NK-92 (cell line): ENCODE measurements around the gene RAB11FIP4.
A peak's percentile ranks its signal among the peaks of the same experiment; 100 is the strongest.

Source experiments
- DNase-seq: peaks from one replicate; lab custom pipeline; 2025; ENCODE audit not compliant: unreplicated experiment; lab: John Stamatoyannopoulos, UW

RAB11FIP4 gene

GRCh38 chr17:31481783-31482081 is 90.3 kb downstream of the RAB11FIP4 start:
- DNase-seq: no peak

- DNase-seq: no peak
Observed at GRCh38 chr17:31484821-31485220, 93.3 kb downstream of the RAB11FIP4 start.

- DNase-seq: no peak
Observed at GRCh38 chr17:31486351-31487062, 95.0 kb downstream of the RAB11FIP4 start.

GRCh38 chr17:31487063-31487647 is 95.7 kb downstream of the RAB11FIP4 start:
- DNase-seq: no peak

- DNase-seq: peak; percentile 85
Observed at GRCh38 chr17:31487648-31488263, 96.3 kb downstream of the RAB11FIP4 start.

GRCh38 chr17:31488264-31488981 is 96.9 kb downstream of the RAB11FIP4 start:
- DNase-seq: no peak

- no peak for DNase-seq
Observed at GRCh38 chr17:31488982-31489294, 97.5 kb downstream of the RAB11FIP4 start.

GRCh38 chr17:31489295-31490018 is 98.0 kb downstream of the RAB11FIP4 start:
- DNase-seq: no peak

GRCh38 chr17:31490019-31490650 is 98.7 kb downstream of the RAB11FIP4 start:
- no peak for DNase-seq

- DNase-seq: no peak
Observed at GRCh38 chr17:31490671-31491375, 99.3 kb downstream of the RAB11FIP4 start.

GRCh38 chr17:31491376-31492131 is 100.1 kb downstream of the RAB11FIP4 start:
- DNase-seq: no peak

- no peak for DNase-seq
Observed at GRCh38 chr17:31492206-31492605, 100.7 kb downstream of the RAB11FIP4 start.

- no peak for DNase-seq
Observed at GRCh38 chr17:31492880-31493655, 101.6 kb downstream of the RAB11FIP4 start.

GRCh38 chr17:31493656-31494155 is 102.2 kb downstream of the RAB11FIP4 start:
- no peak for DNase-seq

- no peak for DNase-seq
Observed at GRCh38 chr17:31494259-31495021, 103.0 kb downstream of the RAB11FIP4 start.

GRCh38 chr17:31495022-31495885 is 103.8 kb downstream of the RAB11FIP4 start:
- no peak for DNase-seq

- DNase-seq: no peak
Observed at GRCh38 chr17:31496097-31496496, 104.6 kb downstream of the RAB11FIP4 start.
